Astrocyte (in vitro differentiated cells and primary cell): ENCODE results near the gene NEAT1. TPM values are rescaled to one million over a fixed set of nuclear protein-coding genes. Genes with fewer than 3 reads are reported as not detected.

ENCODE experiments used
- DNase-seq: peaks from one replicate; pipeline ENCODE4 v3.0.0-alpha.2; 2010; ENCODE audit warnings: low read depth
- FAIRE-seq: peaks from 2 replicates; lab custom pipeline; 2011; peaks lifted over from hg19 to GRCh38; lab: Jason Lieb, UNC
- H2AFZ ChIP-seq: 2 replicates; pipeline ENCODE4 v1.6.0; 2012; ENCODE audit warnings: low read depth, low read length, inconsistent platforms
- H3K27ac ChIP-seq: 2 replicates; pipeline ENCODE4 v1.5.1; 2011; ENCODE audit warnings: low read depth, low read length, inconsistent platforms
- H3K27me3 ChIP-seq: 2 replicates; pipeline ENCODE4 v1.6.0; 2011; ENCODE audit warnings: low read length, inconsistent platforms; ENCODE audit not compliant: insufficient read depth
- H3K36me3 ChIP-seq: 2 replicates; pipeline ENCODE4 v1.5.1; 2011; ENCODE audit warnings: low read length, inconsistent platforms; ENCODE audit not compliant: insufficient read depth
- H3K4me1 ChIP-seq: 2 replicates; pipeline ENCODE4 v1.5.1; 2011; ENCODE audit warnings: low read length, inconsistent platforms; ENCODE audit not compliant: insufficient read depth
- H3K4me2 ChIP-seq: 2 replicates; pipeline ENCODE4 v1.6.0; 2012; ENCODE audit warnings: low read length, inconsistent platforms
- H3K4me3 ChIP-seq: 2 replicates; pipeline ENCODE4 v1.5.1; 2011; ENCODE audit warnings: low read depth, mild to moderate bottlenecking, low read length, inconsistent platforms; ENCODE audit not compliant: insufficient read depth
- H3K79me2 ChIP-seq: 2 replicates; pipeline ENCODE4 v1.6.0; 2012; ENCODE audit warnings: mild to moderate bottlenecking, low read length, inconsistent platforms; ENCODE audit not compliant: insufficient read depth
- H3K9ac ChIP-seq: 2 replicates; pipeline ENCODE4 v1.6.0; 2012; ENCODE audit warnings: mild to moderate bottlenecking, low read length, inconsistent platforms
- H3K9me3 ChIP-seq: 2 replicates; pipeline ENCODE4 v1.5.1; 2012; ENCODE audit warnings: low read depth, mild to moderate bottlenecking, low read length, inconsistent platforms; ENCODE audit not compliant: insufficient read depth
- H4K20me1 ChIP-seq: 2 replicates; pipeline ENCODE4 v1.6.0; 2012; ENCODE audit warnings: low read length, inconsistent platforms; ENCODE audit not compliant: insufficient read depth
- H3K27ac Mint-ChIP-seq: one replicate; pipeline ENCODE4 v1.8.0; 2021; ENCODE audit warnings: mild to moderate bottlenecking, mixed read lengths; ENCODE audit not compliant: unreplicated experiment
- H3K27me3 Mint-ChIP-seq: one replicate; pipeline ENCODE4 v1.8.0; 2021; ENCODE audit warnings: low read depth, mixed read lengths; ENCODE audit not compliant: unreplicated experiment
- H3K36me3 Mint-ChIP-seq: one replicate; pipeline ENCODE4 v1.8.0; 2021; ENCODE audit warnings: low read depth, mixed read lengths; ENCODE audit not compliant: unreplicated experiment
- H3K4me1 Mint-ChIP-seq: one replicate; pipeline ENCODE4 v1.8.0; 2021; ENCODE audit warnings: low read depth, mixed read lengths; ENCODE audit not compliant: unreplicated experiment
- H3K4me3 Mint-ChIP-seq: one replicate; pipeline ENCODE4 v1.8.0; 2021; ENCODE audit warnings: mild to moderate bottlenecking, moderate library complexity, mixed read lengths; ENCODE audit not compliant: unreplicated experiment
- H3K9me3 Mint-ChIP-seq: one replicate; pipeline ENCODE4 v1.8.0; 2021; ENCODE audit warnings: mild to moderate bottlenecking, mixed read lengths; ENCODE audit not compliant: unreplicated experiment
- EZH2 ChIP-seq: IDR thresholded peaks from 2 replicates; pipeline ENCODE4 v1.6.1; 2012; ENCODE audit warnings: mild to moderate bottlenecking, low read length, inconsistent platforms; ENCODE audit not compliant: insufficient read depth
- total RNA-seq: library from RNA; stranded (reverse); gene quantifications from 2 replicates; pipeline ENCODE4 v1.2.1, GENCODE V29; 2021
- TF ChIP-seq, protein P1 (sequence below): IDR thresholded peaks from 2 replicates; pipeline ENCODE4 v1.5.1; 2011; ENCODE audit warnings: low read depth, mild to moderate bottlenecking, inconsistent platforms, low read length, moderate library complexity; ENCODE audit not compliant: insufficient read depth

The NEAT1 gene
- total RNA-seq, 1 donor from 2014 or later = 317 TPM

GRCh38 chr11:65429724-65430405 is 7.3 kb downstream of the NEAT1 start:
- TF ChIP-seq, protein P1, sequence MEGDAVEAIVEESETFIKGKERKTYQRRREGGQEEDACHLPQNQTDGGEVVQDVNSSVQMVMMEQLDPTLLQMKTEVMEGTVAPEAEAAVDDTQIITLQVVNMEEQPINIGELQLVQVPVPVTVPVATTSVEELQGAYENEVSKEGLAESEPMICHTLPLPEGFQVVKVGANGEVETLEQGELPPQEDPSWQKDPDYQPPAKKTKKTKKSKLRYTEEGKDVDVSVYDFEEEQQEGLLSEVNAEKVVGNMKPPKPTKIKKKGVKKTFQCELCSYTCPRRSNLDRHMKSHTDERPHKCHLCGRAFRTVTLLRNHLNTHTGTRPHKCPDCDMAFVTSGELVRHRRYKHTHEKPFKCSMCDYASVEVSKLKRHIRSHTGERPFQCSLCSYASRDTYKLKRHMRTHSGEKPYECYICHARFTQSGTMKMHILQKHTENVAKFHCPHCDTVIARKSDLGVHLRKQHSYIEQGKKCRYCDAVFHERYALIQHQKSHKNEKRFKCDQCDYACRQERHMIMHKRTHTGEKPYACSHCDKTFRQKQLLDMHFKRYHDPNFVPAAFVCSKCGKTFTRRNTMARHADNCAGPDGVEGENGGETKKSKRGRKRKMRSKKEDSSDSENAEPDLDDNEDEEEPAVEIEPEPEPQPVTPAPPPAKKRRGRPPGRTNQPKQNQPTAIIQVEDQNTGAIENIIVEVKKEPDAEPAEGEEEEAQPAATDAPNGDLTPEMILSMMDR = no peak
- TF ChIP-seq EZH2 = no peak
- no peak for FAIRE-seq
- no peak overlapping the region for H2AFZ ChIP-seq
- H3K4me2 ChIP-seq = peak overlapping the region; percentile 94
- peak overlapping the region; percentile 92 for H3K4me3 Mint-ChIP-seq
- H3K27ac ChIP-seq = peak overlapping the region; percentile 65
- H3K9me3 Mint-ChIP-seq = no peaks in the 10 kb centered on the region
- peaks cover 38% of the 10 kb centered on the region for H3K4me1 ChIP-seq
- peak overlapping the region; percentile 86 for H3K27ac Mint-ChIP-seq
- H3K27me3 Mint-ChIP-seq = no peaks in the 10 kb centered on the region
- peak; percentile 72 for DNase-seq
- H3K4me1 Mint-ChIP-seq = peaks cover 56% of the 10 kb centered on the region
- H3K79me2 ChIP-seq = peaks cover 99% of the 10 kb centered on the region
- H4K20me1 ChIP-seq = peaks cover 100% of the 10 kb centered on the region
- H3K4me3 ChIP-seq = peak overlapping the region; percentile 95
- peak overlapping the region; percentile 96 for H3K9ac ChIP-seq
- H3K27me3 ChIP-seq = no peaks in the 10 kb centered on the region
- H3K36me3 ChIP-seq = peaks cover 28% of the 10 kb centered on the region
- peaks cover 4% of the 10 kb centered on the region for H3K36me3 Mint-ChIP-seq
- no peaks in the 10 kb centered on the region for H3K9me3 ChIP-seq

DNA sequence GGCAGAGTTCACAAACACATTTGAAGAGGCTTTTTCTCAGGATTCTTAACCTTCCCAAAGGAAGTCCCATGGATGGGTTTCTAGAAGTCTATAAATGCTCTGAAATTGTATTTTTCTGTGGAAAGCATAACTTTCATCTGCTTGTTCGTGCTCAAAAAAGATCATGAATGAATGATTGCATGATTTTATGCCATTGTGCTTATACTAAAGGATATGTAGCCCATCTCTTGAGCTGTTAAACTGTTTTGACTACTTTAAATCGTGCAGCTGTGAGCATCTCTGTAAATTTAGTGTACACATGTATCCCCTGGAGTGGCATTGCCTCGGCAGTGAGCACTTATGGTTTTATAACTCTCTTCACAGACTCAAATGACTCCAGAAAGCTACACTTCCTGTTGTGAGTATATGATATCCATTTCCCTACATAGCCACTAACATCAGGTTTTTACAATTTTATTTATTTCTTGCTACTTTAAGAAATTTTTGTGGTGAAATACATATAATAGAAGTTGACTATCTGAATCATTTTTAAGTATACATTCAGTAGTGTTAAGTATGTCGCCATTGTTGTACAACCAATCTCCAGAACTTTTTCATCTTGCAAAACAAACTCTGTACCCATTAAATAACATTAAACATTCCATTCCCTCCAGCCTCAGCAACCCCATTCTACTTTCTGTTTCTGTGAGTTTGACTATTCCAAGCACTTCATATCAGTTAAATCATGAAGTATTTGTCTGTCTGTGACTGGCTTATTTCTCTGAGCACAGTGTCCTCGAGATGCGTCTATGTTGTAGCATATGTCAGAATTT is 8.0 kb downstream of the NEAT1 start:
- DNase-seq = peak; percentile 42
- TF ChIP-seq EZH2 = no peak
- TF ChIP-seq, protein P1 = no peak
- Histone ChIP-seq H3K36me3 (peaks cover 33% of the 10 kb centered on the region), H4K20me1 (peaks cover 100% of the 10 kb centered on the region), H3K79me2 (peaks cover 99% of the 10 kb centered on the region), H3K4me3 (peak overlapping the region; percentile 95), H3K27me3 (no peaks in the 10 kb centered on the region), H3K27ac (peak overlapping the region; percentile 65), H3K4me1 (peaks cover 43% of the 10 kb centered on the region), H3K9me3 (no peaks in the 10 kb centered on the region), H3K4me2 (peak overlapping the region; percentile 94), H2AFZ (no peak overlapping the region), H3K9ac (peak overlapping the region; percentile 96)
- H3K27me3 Mint-ChIP-seq = no peaks in the 10 kb centered on the region
- peak overlapping the region; percentile 86 for H3K27ac Mint-ChIP-seq
- H3K4me1 Mint-ChIP-seq = peaks cover 62% of the 10 kb centered on the region
- peak overlapping the region; percentile 92 for H3K4me3 Mint-ChIP-seq
- FAIRE-seq = no peak
- H3K9me3 Mint-ChIP-seq = no peaks in the 10 kb centered on the region
- H3K36me3 Mint-ChIP-seq = no peaks in the 10 kb centered on the region
